SHP77 (cell line): Measurements from ENCODE around the gene PTPRU.

Experiments
- DNase-seq, 2 experiments: peaks; one replicate each; lab custom pipeline; 2025; lab: John Stamatoyannopoulos, UW

PTPRU gene

GRCh38 chr1:29332204-29332603 is 95.9 kb downstream of the PTPRU start:
- DNase-seq = peak; percentile 83 to 85

- DNase-seq = no peak
Measured at GRCh38 chr1:29333008-29333407, 96.7 kb downstream of the PTPRU start.

- no peak for DNase-seq
Measured at GRCh38 chr1:29335573-29335972, 99.3 kb downstream of the PTPRU start.

- DNase-seq = no peak
Measured at GRCh38 chr1:29338908-29339575, 102.7 kb downstream of the PTPRU start.

- no peak for DNase-seq
Measured at GRCh38 chr1:29341936-29342335, 105.6 kb downstream of the PTPRU start.

- DNase-seq = no peak
Measured at GRCh38 chr1:29342351-29342750, 106.0 kb downstream of the PTPRU start.

- DNase-seq = no peak
Measured at GRCh38 chr1:29342983-29343382, 106.7 kb downstream of the PTPRU start.

- DNase-seq = no peak
Measured at GRCh38 chr1:29343476-29343875, 107.2 kb downstream of the PTPRU start.

- DNase-seq = no peak
Measured at GRCh38 chr1:29343908-29344307, 107.6 kb downstream of the PTPRU start.

GRCh38 chr1:29344336-29344735 is 108.0 kb downstream of the PTPRU start:
- no peak for DNase-seq

GRCh38 chr1:29346576-29346975 is 110.3 kb downstream of the PTPRU start:
- DNase-seq = no peak

- DNase-seq = no peak
Measured at GRCh38 chr1:29349871-29350491, 113.7 kb downstream of the PTPRU start.

GRCh38 chr1:29352719-29353420 is 116.5 kb downstream of the PTPRU start:
- DNase-seq = no peak

- no peak for DNase-seq
Measured at GRCh38 chr1:29354511-29355098, 118.3 kb downstream of the PTPRU start.

- DNase-seq = no peak
Measured at GRCh38 chr1:29355375-29355774, 119.1 kb downstream of the PTPRU start.

GRCh38 chr1:29356663-29357062 is 120.3 kb downstream of the PTPRU start:
- peak in 1 of 2 experiments; percentile 25 for DNase-seq

GRCh38 chr1:29357452-29357851 is 121.1 kb downstream of the PTPRU start:
- no peak for DNase-seq

GRCh38 chr1:29358183-29358582 is 121.9 kb downstream of the PTPRU start:
- peak; percentile 20 to 31 for DNase-seq

- DNase-seq = no peak
Measured at GRCh38 chr1:29360768-29361167, 124.4 kb downstream of the PTPRU start.

GRCh38 chr1:29361686-29362085 is 125.4 kb downstream of the PTPRU start:
- DNase-seq = no peak

- DNase-seq = no peak
Measured at GRCh38 chr1:29362116-29362515, 125.8 kb downstream of the PTPRU start.

- DNase-seq = no peak
Measured at GRCh38 chr1:29362764-29363163, 126.4 kb downstream of the PTPRU start.

GRCh38 chr1:29363536-29363935 is 127.2 kb downstream of the PTPRU start:
- no peak for DNase-seq
